Uterus (tissue), 2 donors: ENCODE data around the gene PRKCE.

Source experiments
- POLR2A ChIP-seq, 2 donors: fragments of 450-650 bp; IDR thresholded peaks; one replicate each; pipeline ENCODE4 v1.6.1; 2016; ENCODE audit warnings: antibody characterized with exemption in 2 of 2, mild to moderate bottlenecking in 1 of 2, moderate library complexity in 1 of 2
- TF ChIP-seq, protein P1 (sequence below), 4 experiments: fragments of 200-600 bp in 2 of 4; fragments of 450-650 bp in 2 of 4; sonication (generic) in 2 of 4; IDR thresholded peaks; one replicate each; pipeline ENCODE4 v1.5.1; 2016 to 2019; ENCODE audit warnings: antibody characterized with exemption in 4 of 4, mild to moderate bottlenecking in 2 of 4, moderate library complexity in 1 of 4

DNA sequence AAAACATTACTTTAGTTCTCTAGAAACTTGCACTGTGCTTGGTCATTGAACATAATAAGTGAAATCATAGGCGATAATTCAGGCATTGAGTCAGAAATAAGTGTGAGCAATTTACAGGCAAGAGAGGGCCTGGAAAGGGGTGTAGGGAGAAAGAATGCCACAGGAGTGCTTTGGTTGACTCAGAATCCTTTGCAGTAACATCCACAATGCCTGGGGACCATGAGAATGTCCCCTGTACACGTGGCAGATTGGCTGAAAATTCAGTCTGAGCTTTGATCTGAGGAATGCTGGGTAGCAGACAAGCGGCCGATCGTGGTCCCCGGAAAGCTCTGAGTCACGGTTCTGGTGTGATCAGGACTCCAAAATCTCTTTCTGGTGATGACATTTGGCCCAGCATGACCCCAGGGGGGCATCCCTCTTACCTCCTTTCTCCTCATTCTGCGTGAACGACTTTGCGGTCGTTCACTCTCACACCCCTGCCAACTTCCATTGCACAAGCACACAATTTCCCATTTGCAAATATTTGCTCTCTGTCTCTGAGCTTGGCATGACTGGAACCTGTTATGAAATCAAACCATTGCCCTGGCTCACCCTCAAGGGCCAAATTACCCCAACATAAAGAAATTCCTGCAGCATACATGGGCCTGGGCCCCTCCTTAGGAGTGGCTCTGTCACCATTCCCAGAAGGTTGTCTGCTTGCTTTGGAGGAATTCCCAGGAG lies 340.7 kb downstream of the PRKCE start:
- TF ChIP-seq, protein P1, sequence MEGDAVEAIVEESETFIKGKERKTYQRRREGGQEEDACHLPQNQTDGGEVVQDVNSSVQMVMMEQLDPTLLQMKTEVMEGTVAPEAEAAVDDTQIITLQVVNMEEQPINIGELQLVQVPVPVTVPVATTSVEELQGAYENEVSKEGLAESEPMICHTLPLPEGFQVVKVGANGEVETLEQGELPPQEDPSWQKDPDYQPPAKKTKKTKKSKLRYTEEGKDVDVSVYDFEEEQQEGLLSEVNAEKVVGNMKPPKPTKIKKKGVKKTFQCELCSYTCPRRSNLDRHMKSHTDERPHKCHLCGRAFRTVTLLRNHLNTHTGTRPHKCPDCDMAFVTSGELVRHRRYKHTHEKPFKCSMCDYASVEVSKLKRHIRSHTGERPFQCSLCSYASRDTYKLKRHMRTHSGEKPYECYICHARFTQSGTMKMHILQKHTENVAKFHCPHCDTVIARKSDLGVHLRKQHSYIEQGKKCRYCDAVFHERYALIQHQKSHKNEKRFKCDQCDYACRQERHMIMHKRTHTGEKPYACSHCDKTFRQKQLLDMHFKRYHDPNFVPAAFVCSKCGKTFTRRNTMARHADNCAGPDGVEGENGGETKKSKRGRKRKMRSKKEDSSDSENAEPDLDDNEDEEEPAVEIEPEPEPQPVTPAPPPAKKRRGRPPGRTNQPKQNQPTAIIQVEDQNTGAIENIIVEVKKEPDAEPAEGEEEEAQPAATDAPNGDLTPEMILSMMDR (IDR thresholded peaks at IDR 0.05): no peak
- TF ChIP-seq POLR2A (IDR thresholded peaks at IDR 0.05): no peak
